H9 (cell line): ENCODE data around the gene LIN28B. TPM values are rescaled to one million over a fixed set of nuclear protein-coding genes. Genes with fewer than 3 reads are reported as not detected.

Experiments used
- DNase-seq: peaks from one replicate; pipeline ENCODE4 v3.0.0-alpha.2; 2017
- H2AFZ ChIP-seq: one replicate; pipeline ENCODE4 v1.6.1; 2013; ENCODE audit warnings: mild to moderate bottlenecking, low read length, control low read depth, moderate library complexity
- H2AK5ac ChIP-seq: 2 replicates; pipeline ENCODE4 v1.6.1; 2013; ENCODE audit warnings: low read length, control low read depth, mixed read lengths; ENCODE audit not compliant: insufficient read length
- H2BK120ac ChIP-seq: one replicate; pipeline ENCODE4 v1.6.1; 2013; ENCODE audit warnings: low read depth, mild to moderate bottlenecking, low read length, control low read depth, inconsistent platforms; ENCODE audit not compliant: poor library complexity, severe bottlenecking
- H2BK12ac ChIP-seq: 2 replicates; pipeline ENCODE4 v1.6.1; 2013; ENCODE audit warnings: low read length, control low read depth, mixed read lengths, low read depth; ENCODE audit not compliant: insufficient read length
- H2BK15ac ChIP-seq: 2 replicates; pipeline ENCODE4 v1.6.1; 2013; ENCODE audit warnings: low read depth, low read length, control low read depth
- H2BK20ac ChIP-seq: one replicate; pipeline ENCODE4 v1.6.1; 2013; ENCODE audit warnings: low read depth, mild to moderate bottlenecking, low read length, control low read depth, inconsistent platforms; ENCODE audit not compliant: poor library complexity, severe bottlenecking
- H2BK5ac ChIP-seq: 2 replicates; pipeline ENCODE4 v1.6.1; 2013; ENCODE audit warnings: low read length, control low read depth, mixed read lengths; ENCODE audit not compliant: insufficient read length
- H3K14ac ChIP-seq: 2 replicates; pipeline ENCODE4 v1.6.1; 2013; ENCODE audit warnings: low read length, control low read depth; ENCODE audit not compliant: insufficient read depth
- H3K18ac ChIP-seq: 2 replicates; pipeline ENCODE4 v1.6.1; 2013; ENCODE audit warnings: low read depth, mild to moderate bottlenecking, mixed read lengths, low read length, control low read depth; ENCODE audit not compliant: insufficient read length
- H3K23ac ChIP-seq: 2 replicates; pipeline ENCODE4 v1.6.1; 2013; ENCODE audit warnings: low read length, control low read depth, mixed read lengths, low read depth; ENCODE audit not compliant: insufficient read length
- H3K23me2 ChIP-seq: 2 replicates; pipeline ENCODE4 v1.6.1; 2013; ENCODE audit warnings: low read depth, mild to moderate bottlenecking, mixed read lengths, low read length, control low read depth; ENCODE audit not compliant: insufficient read length, poor library complexity, severe bottlenecking
- H3K27ac ChIP-seq: 2 replicates; pipeline ENCODE4 v1.5.1; 2013; ENCODE audit warnings: low read length, control low read depth, mixed read lengths, low read depth; ENCODE audit not compliant: insufficient read length
- H3K27me3 ChIP-seq: 2 replicates; pipeline ENCODE4 v1.6.1; 2013; ENCODE audit warnings: low read length, control low read depth, inconsistent platforms; ENCODE audit not compliant: insufficient read depth
- H3K4ac ChIP-seq: 2 replicates; pipeline ENCODE4 v1.6.1; 2013; ENCODE audit warnings: low read depth, mild to moderate bottlenecking, control low read depth, inconsistent platforms, low read length, moderate library complexity
- H3K4me1 ChIP-seq: 2 replicates; pipeline ENCODE4 v1.6.1; 2013; ENCODE audit warnings: low read length, control low read depth, inconsistent platforms; ENCODE audit not compliant: insufficient read depth
- H3K4me2 ChIP-seq: 2 replicates; pipeline ENCODE4 v1.6.1; 2013; ENCODE audit warnings: low read length, control low read depth, mixed read lengths; ENCODE audit not compliant: insufficient read length, insufficient read depth
- H3K56ac ChIP-seq: 2 replicates; pipeline ENCODE4 v1.6.1; 2013; ENCODE audit warnings: low read depth, mild to moderate bottlenecking, mixed read lengths, low read length, control low read depth; ENCODE audit not compliant: insufficient read length
- H3K79me1 ChIP-seq: 2 replicates; pipeline ENCODE4 v1.6.1; 2013; ENCODE audit warnings: low read depth, mild to moderate bottlenecking, moderate library complexity, low read length, control low read depth, inconsistent platforms; ENCODE audit not compliant: insufficient read depth, poor library complexity, severe bottlenecking
- H3K79me2 ChIP-seq: 2 replicates; pipeline ENCODE4 v1.6.1; 2013; ENCODE audit warnings: low read length, control low read depth, inconsistent platforms; ENCODE audit not compliant: insufficient read depth
- H3K9ac ChIP-seq: 2 replicates; pipeline ENCODE4 v1.6.1; 2013; ENCODE audit warnings: low read length, control low read depth, mixed read lengths; ENCODE audit not compliant: insufficient read length; ENCODE audit errors: extremely low read depth
- H3K9me3 ChIP-seq: one replicate; pipeline ENCODE4 v1.6.1; 2013; ENCODE audit warnings: low read depth, low read length, inconsistent platforms; ENCODE audit not compliant: control insufficient read depth
- H3T11ph ChIP-seq: one replicate; pipeline ENCODE4 v1.6.1; 2013; ENCODE audit warnings: mild to moderate bottlenecking, low read length, control low read depth, inconsistent platforms
- H4K20me1 ChIP-seq: one replicate; pipeline ENCODE4 v1.6.1; 2013; ENCODE audit not compliant: control insufficient read depth, insufficient read length, insufficient read depth
- H4K5ac ChIP-seq: 2 replicates; pipeline ENCODE4 v1.6.1; 2013; ENCODE audit warnings: low read depth, mild to moderate bottlenecking, mixed read lengths, low read length, control low read depth; ENCODE audit not compliant: insufficient read length
- H4K8ac ChIP-seq: replicated peaks from 2 replicates; pipeline ENCODE4 v1.6.1; 2013; ENCODE audit warnings: low read length, control low read depth, mixed read lengths, low read depth; ENCODE audit not compliant: insufficient read length
- H4K91ac ChIP-seq: 2 replicates; pipeline ENCODE4 v1.6.1; 2013; ENCODE audit warnings: low read depth, mild to moderate bottlenecking, moderate library complexity, mixed read lengths, low read length, control low read depth; ENCODE audit not compliant: insufficient read length
- H3K27ac Mint-ChIP-seq, 3 experiments: 2 replicates in 2 of 3; 3 replicates in 1 of 3; pipeline ENCODE4 v1.8.0; 2020 to 2021; ENCODE audit warnings: mixed read lengths in 3 of 3, mild to moderate bottlenecking in 1 of 3, moderate library complexity in 1 of 3
- H3K27me3 Mint-ChIP-seq: 2 replicates; pipeline ENCODE4 v1.8.0; 2021; ENCODE audit warnings: low read depth, mild to moderate bottlenecking, moderate library complexity, mixed read lengths
- H3K36me3 Mint-ChIP-seq, 3 experiments: 2 replicates in 2 of 3; 3 replicates in 1 of 3; pipeline ENCODE4 v1.8.0; 2020 to 2021; ENCODE audit warnings: low read depth in 3 of 3, mixed read lengths in 3 of 3; ENCODE audit not compliant: insufficient read depth in 1 of 3
- H3K4me1 Mint-ChIP-seq, 2 experiments: 2 replicates each; pipeline ENCODE4 v1.8.0; 2020; ENCODE audit warnings: mixed read lengths in 2 of 2
- H3K4me3 Mint-ChIP-seq, 2 experiments: 2 replicates in 1 of 2; 3 replicates in 1 of 2; pipeline ENCODE4 v1.8.0; 2020 to 2021; ENCODE audit warnings: mild to moderate bottlenecking in 2 of 2, mixed read lengths in 2 of 2, moderate library complexity in 1 of 2
- H3K9me3 Mint-ChIP-seq, 2 experiments: 2 replicates in 1 of 2; 3 replicates in 1 of 2; pipeline ENCODE4 v1.8.0; 2020; ENCODE audit warnings: mild to moderate bottlenecking in 2 of 2, mixed read lengths in 2 of 2, moderate library complexity in 1 of 2
- WGBS: extraction: QIAGEN DNeasy Blood & Tissue Kit; methylation state at CpG from one replicate; pipeline ENCODE4 v1.1.7; 2013; ENCODE audit warnings: missing lambda C conversion rate, low lambda C conversion rate, mixed read lengths; ENCODE audit not compliant: insufficient read length; ENCODE audit errors: extremely low coverage; 5-methylcytosine and 5-hydroxymethylcytosine counted together
- total RNA-seq: library from RNA; stranded (reverse); gene quantifications from 2 replicates; pipeline ENCODE4 v1.2.1, GENCODE V29; 2021
- TF ChIP-seq, protein P1 (sequence below): fragments of 200-600 bp; sonication (generic); conservative IDR thresholded peaks from 3 replicates; pipeline ENCODE4 v1.8.0; 2021; ENCODE audit warnings: antibody characterized with exemption, mild to moderate bottlenecking

Gene LIN28B
- total RNA-seq, 1 experiment from 2014 or later, result 110 TPM

DNA sequence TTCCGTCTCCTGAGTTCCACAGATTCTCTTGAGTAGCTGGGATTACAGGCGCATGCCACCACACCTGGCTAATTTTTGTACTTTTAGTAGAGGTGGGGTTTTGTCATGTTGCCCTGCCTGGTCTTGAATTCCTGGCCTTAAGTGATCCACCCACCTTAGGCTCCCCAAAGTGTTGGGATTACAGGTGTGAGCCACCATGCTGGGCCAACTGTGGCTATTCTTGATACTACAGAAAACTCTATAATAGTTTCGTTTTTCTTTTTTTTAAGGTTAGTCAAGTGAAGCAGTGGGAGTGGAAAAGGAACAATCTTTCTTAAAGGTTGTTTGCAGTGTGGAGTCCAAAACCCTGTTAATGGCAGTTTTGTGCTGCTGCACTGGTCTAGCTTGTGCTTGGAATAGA lies 138.2 kb downstream of the LIN28B start:
- H3K9me3 Mint-ChIP-seq, result no peaks in the 10 kb centered on the region
- WGBS, result no CpG with 5 or more reads among the region's 3 CpGs
- H3K36me3 Mint-ChIP-seq, result 0 out of 7 replicates have a peak, but pooled peaks cover 0 to 2% (median 0%) of the 10 kb centered on the region in 3 experiments
- no peak overlapping the region for H2AFZ ChIP-seq
- H2BK12ac ChIP-seq, result no peak overlapping the region
- H4K5ac ChIP-seq, result no peak overlapping the region
- no peaks in the 10 kb centered on the region for H3K79me1 ChIP-seq
- no peak overlapping the region for H3K4ac ChIP-seq
- no peak overlapping the region for H3K4me3 Mint-ChIP-seq
- H3T11ph ChIP-seq, result no peak overlapping the region
- H3K23ac ChIP-seq, result no peak overlapping the region
- no peak overlapping the region for H3K56ac ChIP-seq
- H4K91ac ChIP-seq, result no peak overlapping the region
- no peak overlapping the region for H3K18ac ChIP-seq
- no peak for DNase-seq
- H3K27me3 ChIP-seq, result no peaks in the 10 kb centered on the region
- no peak overlapping the region for H2BK120ac ChIP-seq
- H3K27me3 Mint-ChIP-seq, result no peaks in the 10 kb centered on the region; the same call in 1 of the 2 replicates
- TF ChIP-seq, protein P1, sequence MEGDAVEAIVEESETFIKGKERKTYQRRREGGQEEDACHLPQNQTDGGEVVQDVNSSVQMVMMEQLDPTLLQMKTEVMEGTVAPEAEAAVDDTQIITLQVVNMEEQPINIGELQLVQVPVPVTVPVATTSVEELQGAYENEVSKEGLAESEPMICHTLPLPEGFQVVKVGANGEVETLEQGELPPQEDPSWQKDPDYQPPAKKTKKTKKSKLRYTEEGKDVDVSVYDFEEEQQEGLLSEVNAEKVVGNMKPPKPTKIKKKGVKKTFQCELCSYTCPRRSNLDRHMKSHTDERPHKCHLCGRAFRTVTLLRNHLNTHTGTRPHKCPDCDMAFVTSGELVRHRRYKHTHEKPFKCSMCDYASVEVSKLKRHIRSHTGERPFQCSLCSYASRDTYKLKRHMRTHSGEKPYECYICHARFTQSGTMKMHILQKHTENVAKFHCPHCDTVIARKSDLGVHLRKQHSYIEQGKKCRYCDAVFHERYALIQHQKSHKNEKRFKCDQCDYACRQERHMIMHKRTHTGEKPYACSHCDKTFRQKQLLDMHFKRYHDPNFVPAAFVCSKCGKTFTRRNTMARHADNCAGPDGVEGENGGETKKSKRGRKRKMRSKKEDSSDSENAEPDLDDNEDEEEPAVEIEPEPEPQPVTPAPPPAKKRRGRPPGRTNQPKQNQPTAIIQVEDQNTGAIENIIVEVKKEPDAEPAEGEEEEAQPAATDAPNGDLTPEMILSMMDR, result no peak
- H3K9ac ChIP-seq, result no peak overlapping the region
- no peak overlapping the region for H3K27ac Mint-ChIP-seq
- H3K14ac ChIP-seq, result no peak overlapping the region
- no peaks in the 10 kb centered on the region for H3K9me3 ChIP-seq
- H2AK5ac ChIP-seq, result no peak overlapping the region
- no peak overlapping the region for H3K27ac ChIP-seq
- no peaks in the 10 kb centered on the region for H3K4me1 ChIP-seq
- no peaks in the 10 kb centered on the region for H3K4me1 Mint-ChIP-seq
- no peak overlapping the region for H2BK20ac ChIP-seq
- H3K4me2 ChIP-seq, result no peak overlapping the region
- no peaks in the 10 kb centered on the region for H3K23me2 ChIP-seq
- no peak overlapping the region for H2BK5ac ChIP-seq
- H2BK15ac ChIP-seq, result no peak overlapping the region
- no peak overlapping the region for H4K8ac ChIP-seq
- no peaks in the 10 kb centered on the region for H4K20me1 ChIP-seq
- H3K79me2 ChIP-seq, result no peaks in the 10 kb centered on the region
